ENCODE data around the gene RASD2.

RASD2 gene

DNA sequence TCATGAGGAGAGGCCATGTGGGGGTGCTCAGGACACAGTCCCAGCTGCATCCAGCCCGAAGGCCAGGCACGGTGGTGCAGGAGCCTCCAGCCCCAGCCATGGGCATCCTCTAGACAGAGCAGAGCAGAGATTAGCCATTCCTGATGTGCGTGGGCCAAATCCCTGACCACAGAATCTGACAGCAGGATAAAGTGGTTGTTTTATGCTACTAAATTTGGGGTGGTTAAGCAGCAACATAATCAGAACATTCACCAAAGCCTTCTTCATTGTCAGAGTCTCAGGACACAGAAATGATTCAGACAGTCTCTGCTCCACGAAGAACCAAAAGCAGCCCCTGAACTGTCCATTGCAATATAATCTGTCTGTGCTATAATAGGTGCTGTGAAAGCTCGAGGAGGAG, 19.7 kb downstream of the RASD2 start:
- no peak for DNase-seq (ENCODE audit: low read depth)

DNA sequence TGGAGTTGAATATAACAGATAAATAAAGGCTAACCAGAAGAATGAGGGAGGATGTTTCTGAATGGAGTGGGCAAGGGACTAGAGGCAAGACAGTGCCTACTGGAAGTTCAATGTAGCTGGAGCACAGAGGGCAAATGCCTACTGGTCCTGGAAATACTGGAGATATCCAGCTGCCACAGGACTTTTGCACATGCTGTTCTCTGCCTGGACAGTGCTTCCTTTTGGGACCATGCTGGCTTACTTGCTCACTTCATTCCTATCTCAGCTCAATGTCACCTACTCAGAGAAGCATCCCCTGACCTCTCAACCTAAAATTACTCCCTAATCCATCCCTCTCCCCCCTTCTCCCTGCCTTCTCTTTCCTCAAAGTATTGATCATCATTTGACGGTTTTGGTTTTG, 20.2 kb downstream of the RASD2 start:
- no peak for DNase-seq (ENCODE audit: low read depth)

DNA sequence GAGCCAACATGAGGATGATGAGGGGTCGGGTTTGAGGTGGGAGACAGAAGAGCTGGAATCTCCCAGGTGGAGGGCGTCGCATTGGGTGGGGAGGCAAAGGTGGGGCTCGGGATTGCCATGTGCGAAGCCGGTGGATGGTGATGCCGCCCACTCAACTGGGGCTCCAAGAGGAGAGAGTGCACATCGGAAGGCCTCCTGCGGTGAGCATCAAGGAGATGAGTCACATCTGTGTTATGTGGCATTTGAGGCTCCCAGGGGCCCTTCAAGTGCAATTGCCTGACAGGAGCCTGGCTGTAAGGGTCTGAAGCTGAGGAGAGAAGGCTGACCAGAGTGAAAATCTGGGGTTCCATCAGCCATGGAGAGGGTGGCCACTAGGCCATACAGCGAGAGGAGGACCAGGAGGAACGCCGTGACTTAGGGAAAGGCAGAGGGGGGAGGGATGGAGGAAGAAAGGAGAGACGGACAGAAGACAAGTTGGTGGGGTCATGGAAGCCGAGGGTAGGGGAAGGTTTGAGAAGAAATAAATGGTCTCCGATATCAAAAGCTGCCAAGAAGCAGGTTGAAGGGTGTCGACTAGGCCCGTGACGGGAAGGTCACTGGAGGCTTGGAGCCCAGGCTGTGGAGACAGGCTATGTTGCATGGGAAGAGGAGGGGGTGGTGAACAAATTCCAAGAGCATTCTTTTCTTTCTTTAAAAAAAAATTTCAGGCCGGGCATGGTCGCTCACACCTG, 21.3 kb downstream of the RASD2 start:
- DNase-seq (ENCODE audit: low read depth) = no peak

DNA sequence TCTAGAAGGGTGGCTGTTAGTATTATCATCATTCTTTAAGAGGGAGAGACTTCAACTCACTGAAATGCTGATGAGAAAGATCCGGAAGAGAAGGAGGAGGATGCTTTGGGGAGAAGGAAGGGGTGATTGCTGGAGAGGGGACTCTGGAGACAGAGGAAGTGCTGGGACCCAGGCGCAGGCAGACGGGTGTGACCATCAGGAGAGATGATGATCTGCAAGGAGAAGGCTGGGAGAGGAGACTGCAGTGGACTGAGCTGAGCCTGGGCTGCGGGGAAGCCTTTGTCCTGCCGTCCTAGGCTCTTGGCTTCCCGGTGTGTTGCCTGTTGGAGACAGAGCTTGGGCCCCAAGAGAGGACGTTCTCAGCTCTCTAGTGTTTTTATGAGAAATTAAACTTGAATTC, 22.6 kb downstream of the RASD2 start:
- no peak for DNase-seq (ENCODE audit: low read depth)

DNA sequence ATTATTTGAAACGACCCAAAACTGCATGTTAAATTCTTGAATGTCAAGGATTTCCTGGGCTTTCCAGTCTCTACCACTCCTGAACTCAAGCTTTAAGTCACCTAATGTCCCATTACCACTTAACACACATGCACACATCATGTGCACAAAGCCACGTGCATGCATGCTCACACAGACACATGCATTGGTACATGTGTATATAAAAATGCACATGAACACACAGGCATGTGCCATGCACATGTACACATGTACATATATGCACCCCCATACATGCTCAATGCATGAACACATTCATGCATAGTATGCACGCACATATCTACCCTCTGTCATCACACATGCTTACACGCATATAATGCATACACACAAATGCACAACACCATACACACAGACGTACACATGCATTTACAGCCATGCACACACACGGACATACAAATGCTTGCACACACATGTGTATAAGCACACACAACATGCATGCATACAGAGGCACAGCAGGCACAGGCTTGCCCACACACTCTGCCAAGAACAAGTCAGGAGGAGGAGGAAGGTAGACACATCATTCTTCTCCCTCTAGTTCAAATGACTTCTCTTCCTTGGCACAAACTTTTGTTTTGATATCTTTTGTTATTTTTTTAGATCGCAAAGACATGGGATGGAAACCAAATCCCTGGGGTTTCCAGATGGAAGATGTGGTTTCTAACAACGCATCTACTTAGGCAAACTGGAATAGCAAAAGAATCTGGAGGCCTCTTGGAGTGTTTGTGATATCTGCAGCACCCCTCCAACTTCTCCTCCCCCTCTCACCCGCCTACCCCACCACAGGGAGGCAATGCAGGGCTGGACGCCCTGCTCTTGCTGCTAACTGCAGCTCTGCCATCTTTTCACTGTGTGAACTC, 24.6 kb downstream of the RASD2 start:
- DNase-seq (ENCODE audit: low read depth) = no peak

DNA sequence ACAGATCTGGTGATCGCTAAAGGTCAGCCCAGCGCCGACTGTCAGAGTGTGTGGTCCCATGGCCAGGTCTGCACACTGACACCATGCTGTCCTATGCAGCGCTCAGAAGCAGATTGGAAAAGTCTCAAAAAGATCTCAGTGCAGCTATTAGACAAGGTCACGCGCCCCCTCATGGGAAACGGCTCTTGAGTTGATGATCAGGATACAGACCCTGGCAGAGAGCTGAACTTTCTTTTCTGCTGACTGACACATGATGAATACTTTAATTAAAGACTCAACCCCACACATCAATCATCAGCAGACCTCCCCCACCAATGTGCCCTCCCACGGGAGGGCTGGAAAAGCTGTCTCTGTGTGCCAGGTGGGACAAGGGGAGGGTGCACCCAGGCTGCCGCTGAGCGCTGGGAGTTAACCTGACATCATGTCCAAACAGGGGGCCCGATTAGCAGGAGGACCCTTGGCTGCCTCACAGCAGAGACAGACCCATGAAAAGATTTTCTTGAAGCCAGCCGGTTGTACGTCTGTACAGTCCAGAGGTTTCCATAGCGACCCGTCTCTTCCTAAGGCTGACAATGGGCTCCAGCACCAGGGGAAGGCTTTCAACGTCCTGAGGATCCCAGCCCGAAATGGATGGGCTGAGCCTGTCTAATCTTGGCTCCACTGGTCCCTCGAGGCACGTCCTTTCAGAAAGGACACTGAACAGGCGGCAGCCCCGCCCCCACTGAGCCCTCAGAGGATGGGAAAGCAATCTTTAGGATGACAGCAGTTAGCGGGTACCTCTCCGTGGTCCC, 26.9 kb downstream of the RASD2 start:
- DNase-seq (ENCODE audit: low read depth) = no peak

DNA sequence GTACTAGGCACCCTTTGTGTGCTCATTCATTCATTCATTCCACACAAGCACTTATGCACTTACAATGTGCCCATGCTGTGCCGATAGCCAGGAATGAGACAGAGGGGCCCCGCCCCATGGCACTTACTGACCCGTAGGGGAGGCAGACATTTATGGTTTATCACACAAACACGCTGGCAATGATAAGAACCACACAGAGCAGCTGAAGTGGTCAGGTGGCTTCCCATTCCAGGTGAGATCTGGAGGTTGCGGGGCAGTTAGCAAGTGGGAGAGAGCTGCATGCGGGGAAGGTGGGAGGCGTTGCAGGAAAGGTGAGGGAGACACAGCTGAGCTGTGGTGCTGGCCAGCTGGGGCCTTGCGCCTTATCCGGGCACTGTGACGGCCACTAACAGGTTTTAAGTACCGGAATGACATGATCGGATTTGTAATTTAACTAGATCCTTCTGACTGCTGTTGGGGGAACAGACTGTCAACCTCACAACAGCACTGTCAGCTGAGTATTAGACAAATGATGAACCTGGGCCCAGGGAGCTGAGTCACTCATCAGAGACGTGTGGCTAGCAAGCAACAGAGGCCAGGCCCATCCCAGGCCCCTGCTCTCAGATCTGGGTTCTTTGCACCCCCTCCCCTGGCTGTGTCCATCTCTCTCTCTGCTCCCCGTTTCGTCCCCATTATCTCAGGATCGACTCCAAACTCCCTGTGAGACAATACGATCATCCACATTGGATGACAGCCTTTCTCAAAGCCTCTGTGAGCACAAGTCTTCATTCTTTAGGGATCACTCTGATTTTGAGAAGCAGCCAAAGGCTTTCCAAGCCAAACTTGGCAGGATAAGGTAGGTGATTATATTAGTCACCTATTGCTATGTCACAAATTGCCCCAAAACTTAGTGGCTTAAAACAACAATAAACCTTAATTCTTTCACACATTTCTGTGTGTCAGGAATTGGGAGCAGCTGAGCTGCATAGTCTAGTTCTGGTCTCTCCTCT, 28.4 kb downstream of the RASD2 start:
- no peak for DNase-seq (ENCODE audit: low read depth)

DNA sequence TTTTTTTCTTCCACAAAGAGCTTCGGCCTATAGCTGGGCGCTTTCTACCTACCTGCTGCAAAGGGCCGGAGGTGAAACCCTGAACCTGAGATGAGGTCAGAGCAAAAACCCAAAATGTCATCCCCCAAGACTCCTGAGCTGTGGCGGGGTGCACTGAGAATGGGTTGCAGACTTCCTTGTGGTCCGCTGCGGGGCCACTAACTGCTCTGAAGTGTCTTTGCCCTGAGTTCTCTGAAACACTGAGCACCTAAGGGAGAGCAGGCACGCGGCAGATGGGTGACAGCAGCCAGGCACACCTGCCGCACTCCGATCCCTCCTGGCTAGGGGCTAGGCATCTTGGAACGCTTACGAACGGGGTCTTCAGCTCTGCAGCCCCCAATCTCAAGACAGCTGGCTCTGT, 29.3 kb downstream of the RASD2 start:
- DNase-seq (ENCODE audit: low read depth) = no peak

DNA sequence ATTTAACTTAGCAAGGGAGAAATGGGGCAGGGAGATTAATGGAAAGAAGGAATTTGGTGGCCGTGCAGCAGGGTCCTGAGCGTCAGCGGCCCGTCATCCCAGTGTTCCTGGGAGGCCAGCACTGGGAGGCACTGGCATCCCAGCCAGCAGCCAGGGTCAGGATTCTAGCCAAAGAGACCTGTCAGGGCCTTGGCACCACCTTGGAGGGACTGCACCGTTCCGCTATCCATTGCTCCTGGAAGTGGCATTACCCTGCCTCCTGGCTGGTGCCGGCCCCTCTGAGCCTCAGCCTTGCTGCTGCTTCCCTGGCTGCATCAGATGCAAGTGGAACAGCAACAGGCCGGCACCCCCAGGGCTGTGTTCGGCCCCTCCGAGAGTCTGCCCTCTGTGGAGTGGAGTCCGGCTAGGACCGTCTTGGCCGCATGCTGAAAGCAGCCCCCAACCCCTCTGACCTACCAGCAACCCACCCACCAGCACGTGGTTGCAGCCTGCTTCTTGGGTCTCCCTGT, 30.1 kb downstream of the RASD2 start:
- no peak for DNase-seq (ENCODE audit: low read depth)

DNA sequence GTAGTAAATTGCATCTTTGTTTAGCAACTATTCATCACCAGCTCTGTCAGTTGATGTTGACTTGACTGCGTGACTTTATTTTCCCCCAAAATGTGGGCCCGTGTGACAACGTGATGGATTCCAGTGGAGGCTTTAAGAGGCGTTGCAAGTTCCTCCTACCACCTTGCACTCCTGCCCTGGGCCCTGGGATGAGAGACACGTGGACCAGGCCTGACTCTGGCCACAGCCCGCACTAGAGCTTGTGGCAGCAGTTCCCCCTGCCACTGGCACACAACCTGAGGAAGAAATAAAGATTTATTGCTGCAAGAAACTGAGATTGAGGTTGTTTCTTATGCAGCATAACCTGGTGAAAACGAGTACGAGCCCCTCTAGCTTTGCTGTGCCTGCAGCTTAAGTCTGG, 31.9 kb downstream of the RASD2 start:
- DNase-seq (ENCODE audit: low read depth) = no peak

DNA sequence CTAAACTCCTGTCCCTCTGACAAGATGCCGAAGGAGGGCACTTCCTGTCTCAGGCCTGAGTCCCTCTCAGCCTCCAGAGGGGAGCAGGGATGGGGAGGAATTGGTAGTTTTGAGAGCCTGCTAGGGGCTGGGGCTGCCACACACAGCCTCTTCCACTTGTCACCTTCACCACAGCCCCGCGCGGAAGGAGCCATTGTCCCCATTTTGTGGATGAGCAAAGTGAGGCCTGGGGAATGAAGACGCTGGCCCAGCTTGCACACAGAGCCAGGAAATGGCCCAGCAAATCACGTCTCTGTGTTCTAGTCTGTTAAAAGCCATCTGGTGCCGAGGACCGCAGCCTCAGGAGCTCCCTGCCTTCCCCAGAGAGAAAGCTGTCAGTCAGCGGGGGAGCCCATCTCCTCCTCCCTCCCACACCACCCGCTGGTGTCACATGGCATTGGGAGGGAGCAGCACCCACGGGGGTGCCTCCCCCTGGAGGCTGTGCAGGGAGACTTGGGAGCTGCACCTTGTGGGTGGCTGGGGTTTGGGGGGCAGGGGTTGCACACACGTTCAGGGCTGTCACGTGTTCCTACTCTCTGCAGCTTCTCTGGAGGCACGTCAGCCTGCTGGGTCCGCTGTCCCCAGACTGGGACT, 34.6 kb downstream of the RASD2 start:
- DNase-seq (ENCODE audit: low read depth) = no peak

DNA sequence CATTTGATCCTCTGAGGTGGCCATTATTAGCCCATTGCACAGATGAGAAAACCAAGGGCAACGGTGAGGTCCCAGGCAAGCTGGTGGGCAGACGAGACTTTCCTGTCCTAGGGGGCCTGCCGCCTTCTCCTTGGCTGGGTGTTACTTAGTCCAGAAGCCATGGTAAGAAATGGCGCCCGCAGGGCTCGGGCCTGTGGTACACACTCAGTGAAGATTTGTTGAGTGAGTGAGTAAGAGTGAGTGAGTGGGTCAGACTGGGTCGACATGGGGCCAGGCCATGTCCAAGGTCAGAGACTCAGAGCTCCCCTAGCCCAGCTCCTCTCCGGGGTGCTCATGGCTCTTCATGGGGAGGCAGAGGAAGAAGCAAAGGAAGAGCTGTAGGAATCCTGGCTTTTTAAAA, 36.0 kb downstream of the RASD2 start:
- DNase-seq (ENCODE audit: low read depth) = no peak

DNA sequence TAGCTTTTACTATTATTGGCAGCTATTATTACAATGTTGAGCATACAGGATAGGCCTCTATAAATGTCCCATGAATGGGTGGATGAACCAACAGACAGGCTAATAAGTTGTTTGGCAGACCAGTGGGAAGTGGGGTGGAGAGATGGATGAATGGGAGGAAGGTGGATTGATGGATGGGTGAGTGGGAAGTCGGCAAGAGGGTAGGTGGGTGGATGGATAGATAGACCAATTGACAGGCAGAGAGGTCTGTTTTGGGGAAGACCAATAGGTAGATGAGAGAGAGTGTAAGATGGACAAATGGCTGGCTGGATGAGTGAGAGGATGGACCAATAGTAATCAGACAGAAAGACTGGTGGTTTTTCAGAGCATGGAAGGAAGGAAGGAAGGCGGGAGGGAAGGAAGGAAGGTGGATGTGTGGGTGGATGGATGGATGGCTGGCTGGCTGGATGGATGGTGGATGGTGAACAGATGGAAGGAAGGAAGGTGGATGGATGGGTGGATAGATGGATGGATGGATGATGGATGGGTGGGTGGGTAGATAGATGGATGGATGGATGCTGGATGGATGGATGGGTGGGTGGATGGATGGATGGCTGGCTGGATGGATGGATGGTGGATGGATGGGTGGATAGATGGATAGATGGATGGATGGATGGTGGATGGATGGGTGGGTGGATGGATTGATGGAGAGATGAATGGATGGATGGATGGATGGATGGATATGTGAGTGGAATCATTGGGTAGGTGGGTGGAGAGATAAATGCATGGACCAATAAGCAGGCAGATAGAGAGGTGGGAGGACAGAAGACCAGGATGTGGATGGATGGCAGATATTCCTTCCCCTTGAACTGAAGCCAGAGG, 37.4 kb downstream of the RASD2 start:
- no peak for DNase-seq (ENCODE audit: low read depth)

DNA sequence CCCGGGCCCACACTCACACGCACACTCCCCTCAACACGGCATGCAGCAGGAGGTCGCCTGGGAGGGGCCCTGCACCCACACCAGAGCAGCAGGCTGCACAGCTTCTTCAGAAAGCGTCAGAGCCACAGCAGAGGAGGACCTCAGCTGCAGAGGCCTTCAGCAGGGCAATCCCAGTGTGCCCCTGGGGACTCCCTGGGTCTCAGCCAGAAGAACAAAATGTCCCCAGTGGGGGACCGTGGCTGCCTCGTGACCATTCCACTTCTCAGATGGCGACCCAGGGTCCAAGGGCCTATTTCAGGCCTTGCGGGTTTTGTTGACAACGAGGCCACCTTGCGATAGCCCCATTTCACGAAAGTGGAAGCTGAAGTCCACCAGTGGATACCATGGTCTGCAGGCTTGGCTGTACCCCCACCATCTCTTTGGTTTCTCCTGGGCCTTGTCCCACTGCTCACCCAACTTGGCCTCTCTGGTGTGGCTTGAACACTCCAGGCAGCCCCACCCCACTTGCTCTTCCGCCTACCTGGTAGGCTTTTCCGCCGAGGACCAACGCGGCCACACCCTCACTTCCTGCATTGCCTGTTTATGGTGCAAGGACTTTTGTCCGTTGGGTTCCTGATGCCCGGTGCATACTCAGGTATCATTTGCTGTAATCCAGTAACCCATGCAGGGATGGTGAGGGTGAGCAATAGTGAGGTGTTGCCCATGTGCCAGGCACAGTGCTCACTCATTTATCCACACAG, 38.4 kb downstream of the RASD2 start:
- DNase-seq (ENCODE audit: low read depth) = no peak

DNA sequence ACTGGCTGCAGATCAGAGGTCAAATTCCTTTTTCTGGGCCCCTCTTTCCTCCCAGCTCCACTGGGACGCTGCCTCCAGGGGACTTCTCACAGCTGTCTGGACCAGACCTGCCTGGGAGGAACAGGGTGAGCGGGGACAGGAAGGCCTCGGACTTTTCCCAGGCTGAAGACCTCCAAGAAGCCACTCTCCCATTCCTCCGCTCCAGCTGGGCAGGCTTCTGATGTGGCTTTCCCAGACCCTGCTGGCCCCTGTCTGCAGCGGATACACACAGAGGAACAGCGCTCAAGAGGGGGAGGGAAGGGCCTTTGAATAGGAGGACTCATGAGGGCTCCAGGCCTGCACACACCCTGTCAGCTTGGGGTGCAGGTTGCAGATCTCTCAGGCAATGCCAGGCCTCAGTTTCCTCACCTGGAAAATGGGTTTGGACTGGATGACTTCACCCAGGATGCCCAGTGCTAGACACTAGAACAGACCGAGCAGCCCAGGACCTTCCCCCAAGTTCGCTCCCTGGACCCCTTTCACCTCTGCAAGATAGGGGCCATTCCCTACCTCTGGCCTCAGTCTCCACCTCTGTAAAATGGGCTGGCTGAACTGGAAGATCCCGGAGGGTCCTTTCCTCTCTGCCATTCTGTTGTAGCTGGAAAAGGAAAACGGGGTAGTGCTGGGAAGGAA, 39.9 kb downstream of the RASD2 start:
- no peak for DNase-seq (ENCODE audit: low read depth)

DNA sequence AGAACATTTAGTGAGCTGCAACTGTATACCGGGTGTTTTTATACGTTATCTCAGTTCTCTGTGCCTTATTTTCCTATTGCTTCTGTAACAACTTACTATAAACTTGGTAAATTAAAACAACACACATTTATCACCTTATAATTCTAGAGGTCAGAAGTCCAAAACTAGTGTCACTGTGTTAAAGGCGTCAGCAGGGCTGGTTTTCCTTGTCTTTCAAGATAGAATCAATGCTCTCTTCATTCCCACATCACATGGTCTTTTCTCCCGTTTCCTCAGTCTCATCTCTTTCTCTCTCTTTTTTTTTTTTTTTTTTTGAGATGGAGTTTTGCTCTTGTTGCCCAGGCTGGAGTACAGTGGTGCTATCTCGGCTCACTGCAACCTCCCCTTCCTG, 40.4 kb downstream of the RASD2 start:
- DNase-seq (ENCODE audit: low read depth) = no peak

DNA sequence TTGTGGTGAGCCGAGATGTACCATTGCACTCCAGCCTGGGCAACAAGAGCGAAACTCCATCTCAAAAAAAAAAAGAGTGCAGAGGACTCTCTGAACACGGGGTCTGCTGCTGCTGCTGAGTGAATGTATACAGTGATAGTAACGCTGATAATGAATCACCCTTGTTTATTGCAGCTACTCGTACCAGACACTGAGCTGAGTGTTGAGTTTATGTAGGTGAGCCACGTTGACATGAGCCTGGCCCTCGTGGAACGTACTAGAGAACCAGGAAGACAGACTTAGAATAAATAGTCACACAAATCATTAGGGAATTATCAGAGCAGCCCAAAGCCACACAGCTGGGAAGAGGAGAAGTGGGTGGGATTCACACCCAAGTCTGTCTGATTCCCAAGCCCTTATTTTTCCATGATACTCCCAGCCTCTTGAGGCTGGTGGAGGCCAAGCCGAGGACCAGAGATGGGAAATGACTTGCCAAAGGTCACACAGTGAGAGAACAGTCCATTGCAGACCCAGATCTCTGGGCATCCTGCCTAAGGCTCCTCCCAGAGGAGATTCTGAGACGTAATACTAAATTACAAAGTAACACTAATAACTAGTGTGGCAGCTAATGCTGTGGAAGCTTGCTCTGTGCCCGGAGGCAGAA, 41.7 kb downstream of the RASD2 start:
- no peak for DNase-seq (ENCODE audit: low read depth)

All from activated T-helper 9 cell treated with anti-CD3 and anti-CD28 coated beads, Interleukin-2, amount 50 U/mL, for 16 hours (primary cell).